Measurements from ENCODE around the gene CAST. TPM values are rescaled to one million over a fixed set of nuclear protein-coding genes. Genes with fewer than 3 reads are reported as not detected.

Gene CAST
- polyA plus RNA-seq, 2 donors, result 205 to 245 TPM

DNA sequence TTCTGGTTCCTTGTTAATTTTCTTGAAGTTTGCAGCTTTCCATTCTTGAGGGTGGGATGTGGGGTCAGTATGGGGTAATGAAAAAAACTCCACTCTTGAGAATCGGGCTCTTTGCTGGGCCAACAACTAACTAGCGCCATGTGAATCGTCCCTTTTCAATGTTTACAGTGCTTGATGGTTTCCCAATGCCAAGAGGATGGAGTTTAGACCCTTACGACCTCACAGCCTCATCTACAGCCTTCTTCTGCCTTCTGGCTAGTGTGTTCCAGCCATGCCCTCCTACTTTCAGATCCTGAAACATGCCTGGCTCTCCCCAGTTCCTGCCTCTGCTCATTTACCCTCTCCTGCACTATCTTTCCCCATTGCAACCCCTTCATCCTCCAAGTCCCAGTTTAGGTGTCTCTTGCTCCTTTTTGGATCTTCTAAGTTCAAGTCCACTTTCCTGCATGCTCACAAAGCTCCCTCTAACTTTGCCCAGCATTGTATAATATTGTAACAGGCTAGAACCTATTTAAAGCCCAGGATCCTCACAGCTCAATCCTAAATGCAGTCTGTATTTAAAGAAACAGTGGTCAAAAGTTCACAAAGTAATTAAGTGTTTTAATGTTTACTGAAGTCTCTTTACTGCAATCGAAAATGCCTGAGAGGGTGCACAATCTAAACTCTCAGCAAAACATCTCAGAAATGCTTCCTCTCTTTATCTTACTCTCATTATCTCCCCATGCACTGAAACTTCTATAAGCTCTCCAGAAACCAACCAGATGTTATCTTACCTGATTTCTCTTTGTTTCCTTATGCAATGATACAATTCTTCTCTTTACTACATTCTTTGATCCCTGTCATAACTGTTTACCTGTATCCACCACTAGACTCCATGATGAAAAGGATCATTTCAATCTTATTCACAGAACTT is 20.6 kb upstream of the CAST start:
- no peaks in the 10 kb centered on the region for H3K27me3 ChIP-seq (ENCODE audit: control insufficient read depth in 1 of 2, insufficient read depth in 2 of 2, low read length in 2 of 2)
- WGBS, 2 donors, result 48 to 65% methylated on average over 5 of the region's 5 CpGs
- no peaks in the 10 kb centered on the region for H3K36me3 ChIP-seq (ENCODE audit: control insufficient read depth in 2 of 2, insufficient read depth in 2 of 2, low read length in 1 of 2)
- H3K27ac ChIP-seq (ENCODE audit: low read depth in 2 of 2, low read length in 1 of 2), result no peak overlapping the region
- no peaks in the 10 kb centered on the region for H3K9me3 ChIP-seq (ENCODE audit: control insufficient read depth in 2 of 2, insufficient read depth in 1 of 2, low read depth in 1 of 2, low read length in 1 of 2)
- peaks cover 0 to 2% of the 10 kb centered on the region in 2 donors for H3K4me1 ChIP-seq (ENCODE audit: control insufficient read depth in 2 of 2, insufficient read depth in 2 of 2, low read length in 1 of 2)
- no peak overlapping the region for H3K4me3 ChIP-seq (ENCODE audit: low read depth in 1 of 2, low read length in 2 of 2)

DNA sequence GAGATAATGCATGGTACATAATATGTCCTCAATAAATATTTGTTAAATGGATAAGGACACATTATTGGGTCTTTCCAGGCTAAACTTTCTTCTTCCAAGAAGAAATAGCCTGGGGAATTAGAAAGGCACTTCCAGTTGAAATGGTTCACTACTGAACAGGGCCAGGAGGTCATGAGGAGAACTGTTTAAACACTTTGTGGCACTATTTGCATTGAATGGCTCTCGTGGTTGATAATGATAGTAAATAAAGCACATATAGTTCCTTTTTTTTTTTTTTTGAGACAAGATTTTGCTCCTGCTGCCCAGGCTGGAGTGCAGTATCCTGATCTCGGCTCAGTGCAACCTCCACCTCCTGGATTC is 19.9 kb upstream of the CAST start:
- H3K36me3 ChIP-seq (ENCODE audit: control insufficient read depth in 2 of 2, insufficient read depth in 2 of 2, low read length in 1 of 2), result no peaks in the 10 kb centered on the region
- no peaks in the 10 kb centered on the region for H3K4me1 ChIP-seq (ENCODE audit: control insufficient read depth in 2 of 2, insufficient read depth in 2 of 2, low read length in 1 of 2)
- no peaks in the 10 kb centered on the region for H3K9me3 ChIP-seq (ENCODE audit: control insufficient read depth in 2 of 2, insufficient read depth in 1 of 2, low read depth in 1 of 2, low read length in 1 of 2)
- no peak overlapping the region for H3K4me3 ChIP-seq (ENCODE audit: low read depth in 1 of 2, low read length in 2 of 2)
- no peak overlapping the region for H3K27ac ChIP-seq (ENCODE audit: low read depth in 2 of 2, low read length in 1 of 2)
- WGBS, 2 donors, result 77 to 88% methylated on average over 2 of the region's 2 CpGs
- no peaks in the 10 kb centered on the region for H3K27me3 ChIP-seq (ENCODE audit: control insufficient read depth in 1 of 2, insufficient read depth in 2 of 2, low read length in 2 of 2)

DNA sequence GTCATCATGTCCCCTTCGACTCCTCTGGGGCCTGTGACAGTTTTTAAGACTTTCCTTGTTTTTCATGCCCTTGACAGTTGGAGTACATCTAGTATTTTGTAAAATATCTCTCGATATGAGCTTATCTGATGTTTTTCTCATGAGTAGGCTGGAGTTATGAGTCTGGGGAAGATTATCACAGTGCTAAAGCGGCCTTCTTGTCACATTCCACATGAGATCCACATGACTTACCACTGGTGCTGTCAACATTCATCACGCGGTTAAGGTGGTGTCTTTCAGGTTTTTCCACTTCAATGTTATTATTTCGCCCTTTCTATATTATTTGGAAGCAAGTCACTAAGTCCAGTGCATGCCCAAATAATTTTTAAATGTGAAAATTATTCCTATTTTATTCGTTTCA is 17.1 kb upstream of the CAST start:
- 81% methylated on average over 7 of the region's 7 CpGs for WGBS, 2 donors
- H3K4me1 ChIP-seq (ENCODE audit: control insufficient read depth in 2 of 2, insufficient read depth in 2 of 2, low read length in 1 of 2), result no peaks in the 10 kb centered on the region
- no peak overlapping the region for H3K27ac ChIP-seq (ENCODE audit: low read depth in 2 of 2, low read length in 1 of 2)
- no peak overlapping the region for H3K4me3 ChIP-seq (ENCODE audit: low read depth in 1 of 2, low read length in 2 of 2)
- H3K9me3 ChIP-seq (ENCODE audit: control insufficient read depth in 2 of 2, insufficient read depth in 1 of 2, low read depth in 1 of 2, low read length in 1 of 2), result no peaks in the 10 kb centered on the region
- H3K36me3 ChIP-seq (ENCODE audit: control insufficient read depth in 2 of 2, insufficient read depth in 2 of 2, low read length in 1 of 2), result no peaks in the 10 kb centered on the region
- no peaks in the 10 kb centered on the region for H3K27me3 ChIP-seq (ENCODE audit: control insufficient read depth in 1 of 2, insufficient read depth in 2 of 2, low read length in 2 of 2)

DNA sequence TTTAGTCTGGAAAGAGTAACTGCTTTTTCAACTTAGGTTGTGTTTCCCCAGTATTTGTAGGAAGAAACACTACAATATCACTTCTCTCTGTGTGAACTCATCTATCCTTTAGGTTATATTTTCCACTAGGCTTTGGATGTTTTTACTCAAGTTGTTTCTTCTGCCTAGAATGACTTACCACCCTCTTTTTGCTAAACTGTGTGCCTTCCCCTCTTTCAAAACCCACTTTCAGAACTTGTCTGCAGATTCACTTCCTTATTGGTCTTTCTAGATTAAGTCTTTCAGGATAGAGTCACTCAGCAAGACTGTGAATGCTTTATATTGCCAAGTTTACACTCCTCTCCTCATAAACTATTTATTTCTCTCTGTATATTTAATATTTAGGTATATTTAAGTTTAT is 14.2 kb upstream of the CAST start:
- Histone ChIP-seq H3K4me3 (ENCODE audit: low read depth in 1 of 2, low read length in 2 of 2) (no peak overlapping the region), H3K27ac (ENCODE audit: low read depth in 2 of 2, low read length in 1 of 2) (no peak overlapping the region)

DNA sequence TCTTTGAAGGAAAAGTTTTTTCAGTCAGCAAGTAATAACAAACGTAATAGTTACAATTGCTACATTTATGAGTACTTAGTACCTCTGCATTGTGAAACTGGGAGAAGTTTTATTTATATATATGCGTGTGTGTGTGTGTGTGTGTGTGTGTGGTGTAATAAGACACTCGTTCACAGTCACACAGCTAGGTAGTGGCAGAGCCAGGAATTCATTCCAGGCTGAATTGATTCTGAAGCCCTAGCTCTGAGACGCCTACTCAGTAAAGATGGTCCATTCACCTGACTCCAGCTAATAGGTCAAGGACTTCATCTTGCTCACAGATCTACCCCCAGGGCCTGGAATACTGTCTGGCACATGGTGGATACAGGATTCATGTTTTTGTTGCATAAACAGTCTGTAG is 13.6 kb upstream of the CAST start:
- H3K4me3 ChIP-seq (ENCODE audit: low read depth in 1 of 2, low read length in 2 of 2), result no peak overlapping the region
- no peaks in the 10 kb centered on the region for H3K9me3 ChIP-seq (ENCODE audit: control insufficient read depth in 2 of 2, insufficient read depth in 1 of 2, low read depth in 1 of 2, low read length in 1 of 2)
- 55 to 61% methylated on average over 4 of the region's 4 CpGs for WGBS, 2 donors
- H3K36me3 ChIP-seq (ENCODE audit: control insufficient read depth in 2 of 2, insufficient read depth in 2 of 2, low read length in 1 of 2), result no peaks in the 10 kb centered on the region
- peaks cover 0 to 5% of the 10 kb centered on the region in 2 donors for H3K4me1 ChIP-seq (ENCODE audit: control insufficient read depth in 2 of 2, insufficient read depth in 2 of 2, low read length in 1 of 2)
- H3K27me3 ChIP-seq (ENCODE audit: control insufficient read depth in 1 of 2, insufficient read depth in 2 of 2, low read length in 2 of 2), result no peaks in the 10 kb centered on the region
- H3K27ac ChIP-seq (ENCODE audit: low read depth in 2 of 2, low read length in 1 of 2), result peak overlapping the region in 1 of 2 donors; percentile 14

More for the DNA sequence above, 14.2 kb upstream of the CAST start:
- H3K4me1 ChIP-seq (ENCODE audit: control insufficient read depth in 2 of 2, insufficient read depth in 2 of 2, low read length in 1 of 2), result peaks cover 0 to 5% of the 10 kb centered on the region in 2 donors
- H3K27me3 ChIP-seq (ENCODE audit: control insufficient read depth in 1 of 2, insufficient read depth in 2 of 2, low read length in 2 of 2), result no peaks in the 10 kb centered on the region
- no peaks in the 10 kb centered on the region for H3K9me3 ChIP-seq (ENCODE audit: control insufficient read depth in 2 of 2, insufficient read depth in 1 of 2, low read depth in 1 of 2, low read length in 1 of 2)
- no peaks in the 10 kb centered on the region for H3K36me3 ChIP-seq (ENCODE audit: control insufficient read depth in 2 of 2, insufficient read depth in 2 of 2, low read length in 1 of 2)

DNA sequence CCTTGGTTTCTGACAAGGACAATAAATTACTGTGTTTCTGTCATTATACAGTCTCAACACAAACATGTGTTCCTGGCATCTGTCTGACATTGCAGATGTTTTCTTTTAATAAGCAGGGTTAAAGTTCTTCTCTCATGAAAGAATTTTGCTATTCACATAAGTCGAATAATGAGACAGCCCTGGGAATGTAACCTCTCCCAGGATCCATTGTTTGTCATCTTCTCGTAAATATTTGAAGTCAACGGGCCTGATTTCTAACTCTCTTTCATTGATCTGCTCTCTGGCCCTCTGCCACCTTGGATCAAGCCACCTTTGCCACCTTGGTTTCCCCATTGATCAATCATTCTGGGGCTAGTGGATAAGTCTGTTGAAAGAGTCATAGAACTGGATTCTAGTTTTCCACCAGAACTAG is 12.9 kb upstream of the CAST start:
- Histone ChIP-seq H3K4me1 (ENCODE audit: control insufficient read depth in 2 of 2, insufficient read depth in 2 of 2, low read length in 1 of 2) (peaks cover 0 to 5% of the 10 kb centered on the region in 2 donors), H3K27me3 (ENCODE audit: control insufficient read depth in 1 of 2, insufficient read depth in 2 of 2, low read length in 2 of 2) (no peaks in the 10 kb centered on the region), H3K27ac (ENCODE audit: low read depth in 2 of 2, low read length in 1 of 2) (peak overlapping the region; percentile 50 to 76), H3K36me3 (ENCODE audit: control insufficient read depth in 2 of 2, insufficient read depth in 2 of 2, low read length in 1 of 2) (no peaks in the 10 kb centered on the region), H3K4me3 (ENCODE audit: low read depth in 1 of 2, low read length in 2 of 2) (no peak overlapping the region), H3K9me3 (ENCODE audit: control insufficient read depth in 2 of 2, insufficient read depth in 1 of 2, low read depth in 1 of 2, low read length in 1 of 2) (no peaks in the 10 kb centered on the region)
- whole genome bisulfite sequencing, 2 donors, result 52 to 57% methylated on average over 3 of the region's 3 CpGs

DNA sequence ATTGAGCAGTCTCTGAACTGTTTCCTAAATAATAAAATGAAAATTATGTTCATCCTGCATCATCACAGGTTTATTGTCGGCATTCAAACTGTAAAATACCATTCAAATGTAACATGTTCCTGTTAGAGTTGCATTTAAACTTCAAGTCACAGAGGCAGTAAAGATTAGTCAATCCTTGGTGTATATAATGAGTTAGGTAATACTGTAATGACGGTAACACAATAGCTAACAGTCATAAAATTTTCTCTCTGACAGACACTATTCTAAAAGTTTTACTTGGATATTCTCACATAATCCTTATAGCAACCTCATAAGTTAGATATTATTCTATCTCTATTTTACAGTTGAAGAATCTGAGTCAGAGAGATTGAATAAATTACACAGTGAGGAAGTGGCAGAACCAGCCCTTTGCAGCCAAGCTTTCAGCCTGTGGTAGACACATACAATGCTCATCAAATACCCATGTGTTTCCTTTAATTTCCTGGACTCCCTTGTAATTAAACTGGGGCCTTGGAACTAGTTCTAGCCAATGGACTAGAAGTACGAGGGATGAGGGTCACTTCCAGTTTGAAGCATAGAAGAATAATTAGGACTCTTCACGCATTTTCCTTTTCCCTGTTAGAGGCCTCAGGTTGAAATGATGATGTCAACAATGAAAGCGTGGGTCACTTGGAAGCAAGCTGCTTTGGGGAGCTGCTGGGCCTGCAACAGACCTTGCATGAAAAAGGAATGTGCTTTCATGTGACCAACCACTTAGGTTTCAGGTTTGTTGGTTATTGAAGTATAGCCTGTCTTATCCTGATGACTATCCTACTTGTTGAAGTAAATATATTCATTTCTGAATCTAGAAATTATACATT is 12.3 kb upstream of the CAST start:
- H3K4me1 ChIP-seq (ENCODE audit: control insufficient read depth in 2 of 2, insufficient read depth in 2 of 2, low read length in 1 of 2), result peaks cover 0 to 5% of the 10 kb centered on the region in 2 donors
- H3K4me3 ChIP-seq (ENCODE audit: low read depth in 1 of 2, low read length in 2 of 2), result no peak overlapping the region
- H3K9me3 ChIP-seq (ENCODE audit: control insufficient read depth in 2 of 2, insufficient read depth in 1 of 2, low read depth in 1 of 2, low read length in 1 of 2), result no peaks in the 10 kb centered on the region
- no peaks in the 10 kb centered on the region for H3K27me3 ChIP-seq (ENCODE audit: control insufficient read depth in 1 of 2, insufficient read depth in 2 of 2, low read length in 2 of 2)
- H3K36me3 ChIP-seq (ENCODE audit: control insufficient read depth in 2 of 2, insufficient read depth in 2 of 2, low read length in 1 of 2), result no peaks in the 10 kb centered on the region
- peak overlapping the region; percentile 76 to 79 for H3K27ac ChIP-seq (ENCODE audit: low read depth in 2 of 2, low read length in 1 of 2)
- WGBS, 2 donors, result 69 to 72% methylated on average over 5 of the region's 5 CpGs

DNA sequence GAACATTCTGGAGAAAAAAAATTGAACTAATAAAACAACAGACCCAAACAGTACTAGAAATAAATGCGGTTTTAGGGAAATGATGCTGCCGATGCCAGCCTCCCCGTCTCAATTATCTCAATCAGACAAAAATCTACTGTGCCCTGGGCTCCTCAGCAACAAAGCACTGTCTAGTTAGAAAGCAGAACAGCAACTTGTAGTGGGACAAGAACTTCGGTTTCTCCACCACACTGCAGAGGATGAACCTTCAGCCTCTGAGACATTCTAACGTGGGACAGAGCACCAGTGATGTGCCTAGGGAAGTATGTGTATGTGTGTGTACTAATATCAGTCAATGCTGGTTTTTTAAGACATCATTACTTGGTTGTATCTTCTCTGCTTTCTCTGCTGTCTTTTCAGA is 11.1 kb upstream of the CAST start:
- Histone ChIP-seq H3K9me3 (ENCODE audit: control insufficient read depth in 2 of 2, insufficient read depth in 1 of 2, low read depth in 1 of 2, low read length in 1 of 2) (no peaks in the 10 kb centered on the region), H3K4me1 (ENCODE audit: control insufficient read depth in 2 of 2, insufficient read depth in 2 of 2, low read length in 1 of 2) (peaks cover 0 to 5% of the 10 kb centered on the region in 2 donors), H3K27me3 (ENCODE audit: control insufficient read depth in 1 of 2, insufficient read depth in 2 of 2, low read length in 2 of 2) (no peaks in the 10 kb centered on the region), H3K36me3 (ENCODE audit: control insufficient read depth in 2 of 2, insufficient read depth in 2 of 2, low read length in 1 of 2) (no peaks in the 10 kb centered on the region), H3K27ac (ENCODE audit: low read depth in 2 of 2, low read length in 1 of 2) (no peak overlapping the region), H3K4me3 (ENCODE audit: low read depth in 1 of 2, low read length in 2 of 2) (no peak overlapping the region)
- WGBS, 2 donors, result 84 to 85% methylated on average over 5 of the region's 5 CpGs

DNA sequence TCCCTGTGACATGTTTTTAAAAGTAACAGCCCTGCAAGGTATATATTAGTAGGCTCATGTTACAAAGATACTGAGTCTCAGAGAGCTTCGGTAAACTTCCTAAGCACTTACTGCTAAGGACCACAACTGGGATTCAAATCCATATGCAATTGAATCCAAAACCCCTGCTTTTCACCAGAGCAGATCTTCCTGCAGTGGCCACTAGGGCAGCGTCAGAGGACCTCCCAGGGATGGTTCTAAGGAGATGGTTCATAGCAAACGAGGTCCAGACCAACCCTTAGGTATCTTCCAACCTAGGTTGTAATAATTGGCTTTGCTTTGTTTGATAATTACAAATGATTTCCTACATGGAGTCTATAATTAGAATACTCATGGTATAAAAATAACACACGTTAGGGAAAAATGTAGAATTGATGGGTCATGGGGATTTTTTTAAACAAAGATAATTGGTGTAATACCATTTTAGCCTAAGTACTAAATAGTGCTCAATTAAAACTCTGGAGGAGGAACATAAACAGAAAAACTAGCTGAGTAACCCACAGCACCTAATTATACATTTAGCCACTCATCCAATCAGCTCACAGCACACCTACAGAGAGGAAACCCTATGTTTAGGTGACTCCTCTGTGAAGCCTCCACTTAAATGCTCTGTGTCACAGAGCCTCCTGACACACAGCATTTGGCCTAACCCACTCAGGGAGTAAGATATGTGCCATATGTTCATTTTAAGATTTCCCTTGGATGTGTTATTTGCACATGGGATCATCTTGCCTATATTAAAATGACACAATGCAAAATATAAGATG is 10.0 kb upstream of the CAST start:
- no peaks in the 10 kb centered on the region for H3K36me3 ChIP-seq (ENCODE audit: control insufficient read depth in 2 of 2, insufficient read depth in 2 of 2, low read length in 1 of 2)
- no peak overlapping the region for H3K4me3 ChIP-seq (ENCODE audit: low read depth in 1 of 2, low read length in 2 of 2)
- peak overlapping the region in 1 of 2 donors; percentile 68 for H3K27ac ChIP-seq (ENCODE audit: low read depth in 2 of 2, low read length in 1 of 2)
- WGBS, 2 donors, result 74 to 79% methylated on average over 4 of the region's 4 CpGs
- no peaks in the 10 kb centered on the region for H3K27me3 ChIP-seq (ENCODE audit: control insufficient read depth in 1 of 2, insufficient read depth in 2 of 2, low read length in 2 of 2)
- peaks cover 4 to 9% of the 10 kb centered on the region in 2 donors for H3K4me1 ChIP-seq (ENCODE audit: control insufficient read depth in 2 of 2, insufficient read depth in 2 of 2, low read length in 1 of 2)
- H3K9me3 ChIP-seq (ENCODE audit: control insufficient read depth in 2 of 2, insufficient read depth in 1 of 2, low read depth in 1 of 2, low read length in 1 of 2), result no peaks in the 10 kb centered on the region

Measured in esophagus (tissue), 2 donors.